ENCODE measurements around the gene RPL27. TPM values are rescaled to one million over a fixed set of nuclear protein-coding genes. Genes with fewer than 3 reads are reported as not detected.

The RPL27 gene
- total RNA-seq, 2 experiments from 2014 or later: 1,923 to 1,951 TPM

DNA sequence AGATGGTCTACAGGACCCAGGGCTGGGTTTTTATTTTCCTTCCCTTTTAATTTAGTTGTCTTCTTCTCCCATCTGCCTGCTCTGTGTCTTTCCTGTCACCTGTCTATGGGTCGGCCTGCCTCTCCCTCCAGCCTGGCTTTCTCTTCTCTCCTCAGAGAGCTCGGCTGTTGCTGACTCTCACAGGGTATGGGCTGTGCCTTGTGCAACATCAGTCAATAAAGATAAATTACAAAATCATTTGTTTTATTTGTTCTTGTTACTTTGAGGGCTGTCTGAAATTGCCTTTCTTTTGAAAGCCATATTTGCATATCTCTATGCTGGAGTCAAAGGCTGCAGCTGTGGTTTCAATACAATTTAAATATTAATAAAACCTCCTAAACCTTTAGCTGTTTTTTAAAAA lies 42.4 kb downstream of the RPL27 start:
- DNase-seq (no peak), ATAC-seq (ENCODE audit: poor library complexity) (no peak)
- ChIA-PET POLR2A (no interaction called here), CTCF (no interaction called here)
- no peak overlapping the region for H3K27ac Mint-ChIP-seq
- intact Hi-C loops (cut with DNase I, micrococcal nuclease): no loop called here
- Histone ChIP-seq H3K36me3 (ENCODE audit: insufficient read depth, low read length) (no peaks in the 10 kb centered on the region), H3K4me1 (ENCODE audit: insufficient read depth, low read length) (no peaks in the 10 kb centered on the region), H3K4me3 (ENCODE audit: low read length) (no peak overlapping the region), H3K9me3 (ENCODE audit: control insufficient read depth in 1 of 2, insufficient read depth in 1 of 2, low read length in 2 of 2) (no peaks in the 10 kb centered on the region), H3K27me3 (ENCODE audit: control insufficient read depth in 1 of 2, insufficient read depth in 2 of 2, low read length in 2 of 2) (no peaks in the 10 kb centered on the region), H3K27ac (ENCODE audit: low read depth in 1 of 2, low read length in 2 of 2) (no peak overlapping the region)
- H3K4me3 Mint-ChIP-seq: no peak overlapping the region
- H3K36me3 Mint-ChIP-seq (ENCODE audit: low read depth): no peaks in the 10 kb centered on the region
- no peaks in the 10 kb centered on the region for H3K9me3 Mint-ChIP-seq
- TF ChIP-seq CTCF (IDR thresholded peaks at IDR 0.05): no peak
- no peaks in the 10 kb centered on the region for H3K27me3 Mint-ChIP-seq
- no peaks in the 10 kb centered on the region for H3K4me1 Mint-ChIP-seq (ENCODE audit: low read depth)

DNA sequence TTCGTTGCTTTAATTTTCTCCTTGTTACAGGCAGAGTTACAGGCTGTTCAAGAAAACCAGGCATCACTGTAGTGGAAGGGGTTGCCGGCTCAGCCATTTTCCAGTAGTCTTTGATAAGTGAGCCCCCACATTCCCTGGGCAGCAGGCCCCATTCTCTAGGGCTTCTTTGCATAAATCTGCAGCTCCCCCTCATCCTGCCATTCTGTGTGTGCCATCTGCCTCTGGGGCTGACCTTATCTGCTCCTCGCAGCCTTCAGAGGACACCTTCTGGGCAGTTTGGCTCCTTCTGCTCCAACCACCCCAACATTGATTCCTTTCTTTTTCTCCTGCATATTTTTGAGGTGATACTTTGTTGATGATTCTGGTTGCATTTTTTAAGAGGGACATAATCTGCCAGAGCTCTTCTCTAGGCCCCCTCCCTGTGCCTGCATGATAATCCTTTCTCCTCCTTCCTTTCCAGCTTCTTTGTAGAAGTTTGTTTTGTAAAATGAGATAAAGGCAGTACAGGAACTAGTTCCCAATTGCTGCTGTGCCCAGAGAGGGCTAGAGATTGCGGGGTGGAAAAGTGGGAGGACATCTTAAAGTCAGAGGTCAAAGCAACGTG lies 43.9 kb downstream of the RPL27 start:
- Mint-ChIP-seq H3K27me3 (no peaks in the 10 kb centered on the region), H3K4me3 (no peak overlapping the region), H3K36me3 (ENCODE audit: low read depth) (no peaks in the 10 kb centered on the region), H3K4me1 (ENCODE audit: low read depth) (no peaks in the 10 kb centered on the region), H3K9me3 (no peaks in the 10 kb centered on the region), H3K27ac (no peak overlapping the region)
- ATAC-seq (ENCODE audit: poor library complexity): no peak
- no peak for TF ChIP-seq CTCF (IDR thresholded peaks at IDR 0.05)
- no peak for DNase-seq
- Histone ChIP-seq H3K27ac (ENCODE audit: low read depth in 1 of 2, low read length in 2 of 2) (no peak overlapping the region), H3K4me3 (ENCODE audit: low read length) (no peak overlapping the region), H3K36me3 (ENCODE audit: insufficient read depth, low read length) (no peaks in the 10 kb centered on the region), H3K4me1 (ENCODE audit: insufficient read depth, low read length) (no peaks in the 10 kb centered on the region), H3K9me3 (ENCODE audit: control insufficient read depth in 1 of 2, insufficient read depth in 1 of 2, low read length in 2 of 2) (no peaks in the 10 kb centered on the region), H3K27me3 (ENCODE audit: control insufficient read depth in 1 of 2, insufficient read depth in 2 of 2, low read length in 2 of 2) (no peaks in the 10 kb centered on the region)
- intact Hi-C loops (cut with DNase I, micrococcal nuclease): no loop called here
- CTCF ChIA-PET: no interaction called here
- POLR2A ChIA-PET: no interaction called here

DNA sequence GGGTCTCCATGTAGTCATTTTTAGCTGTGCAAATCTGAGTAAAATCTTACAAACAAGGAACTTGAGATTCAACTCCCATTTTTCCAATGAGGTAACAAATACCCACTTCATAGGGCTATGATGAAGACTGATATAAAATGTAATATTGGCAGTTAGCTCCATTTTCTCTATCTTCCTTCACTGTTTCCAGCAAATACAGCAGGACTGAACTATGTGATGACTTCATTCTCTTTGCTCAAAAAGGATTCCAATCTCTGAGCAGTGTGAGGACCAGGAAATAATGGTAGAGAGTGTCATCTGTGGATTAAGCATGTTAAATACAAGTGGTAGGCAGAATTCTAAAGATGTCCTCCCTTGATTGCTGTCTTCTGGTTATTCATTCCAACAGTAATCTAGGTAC lies 45.1 kb downstream of the RPL27 start:
- H3K4me3 ChIP-seq (ENCODE audit: low read length): no peak overlapping the region
- Mint-ChIP-seq H3K36me3 (ENCODE audit: low read depth) (no peaks in the 10 kb centered on the region), H3K4me3 (no peak overlapping the region), H3K27me3 (no peaks in the 10 kb centered on the region), H3K4me1 (ENCODE audit: low read depth) (no peaks in the 10 kb centered on the region), H3K9me3 (no peaks in the 10 kb centered on the region), H3K27ac (no peak overlapping the region)
- TF ChIP-seq CTCF (IDR thresholded peaks at IDR 0.05): no peak
- intact Hi-C loops (cut with DNase I, micrococcal nuclease): no loop called here
- ATAC-seq (ENCODE audit: poor library complexity) (no peak), DNase-seq (no peak)
- H3K9me3 ChIP-seq (ENCODE audit: control insufficient read depth in 1 of 2, insufficient read depth in 1 of 2, low read length in 2 of 2): no peaks in the 10 kb centered on the region
- ChIA-PET POLR2A (no interaction called here), CTCF (no interaction called here)
- H3K4me1 ChIP-seq (ENCODE audit: insufficient read depth, low read length): no peaks in the 10 kb centered on the region
- H3K27ac ChIP-seq (ENCODE audit: low read depth in 1 of 2, low read length in 2 of 2): no peak overlapping the region
- H3K36me3 ChIP-seq (ENCODE audit: insufficient read depth, low read length): no peaks in the 10 kb centered on the region
- H3K27me3 ChIP-seq (ENCODE audit: control insufficient read depth in 1 of 2, insufficient read depth in 2 of 2, low read length in 2 of 2): no peaks in the 10 kb centered on the region

Measured in CD4-positive, alpha-beta T cell (primary cell).